Heart right ventricle (tissue), 16 donors: ENCODE results near the gene ABCG5. TPM values are rescaled to one million over a fixed set of nuclear protein-coding genes. Genes with fewer than 3 reads are reported as not detected.

Source experiments
- ATAC-seq, 8 donors: fragments of 200-7000 bp; cut with Tn5 transposase; one replicate each; pipeline ENCODE4 v1.9.1; 2020; ENCODE audit warnings: mild to moderate bottlenecking in 8 of 8, moderate library complexity in 8 of 8, moderate number of reproducible peaks in 1 of 8
- DNase-seq, 2 donors: peaks; one replicate each; pipeline ENCODE4 v3.0.0-alpha.2; 2020
- H3K27ac ChIP-seq, 10 donors: fragments of 200-600 bp; sonication (generic) in 2 of 10; one replicate each; pipeline versions ENCODE4 v1.5.0 to v1.8.0; 2020 to 2022; ENCODE audit warnings: mild to moderate bottlenecking in 3 of 10
- H3K27me3 ChIP-seq, 7 donors: fragments of 200-600 bp; one replicate each; pipeline ENCODE4 v1.8.0; 2021 to 2022; ENCODE audit warnings: mild to moderate bottlenecking in 2 of 7
- H3K36me3 ChIP-seq, 9 donors: fragments of 200-600 bp; sonication (generic) in 1 of 9; one replicate each; pipeline versions ENCODE4 v1.5.0 to v1.8.0; 2020 to 2022; ENCODE audit warnings: mild to moderate bottlenecking in 2 of 9
- H3K4me1 ChIP-seq, 9 donors: fragments of 200-600 bp; sonication (generic) in 1 of 9; one replicate each; pipeline versions ENCODE4 v1.5.0 to v1.8.0; 2020 to 2022; ENCODE audit warnings: mild to moderate bottlenecking in 4 of 9
- H3K4me3 ChIP-seq, 10 donors: fragments of 200-600 bp; sonication (generic) in 2 of 10; one replicate each; pipeline versions ENCODE4 v1.5.0 to v1.8.0; 2020 to 2022; ENCODE audit warnings: mild to moderate bottlenecking in 7 of 10, moderate library complexity in 2 of 10
- H3K9me3 ChIP-seq, 11 donors: fragments of 200-600 bp in 10 of 11; sonication (generic) in 2 of 11; one replicate each; pipeline versions ENCODE4 v1.5.0 to v1.8.0; 2013 to 2022; ENCODE audit warnings: mild to moderate bottlenecking in 2 of 11, control low read depth in 1 of 11, moderate library complexity in 1 of 11
- WGBS, 2 donors: extraction: QIAGEN DNeasy Blood & Tissue Kit; methylation state at CpG; one replicate each; pipeline ENCODE4 v1.1.7; 2013; ENCODE audit warnings: inconsistent platforms in 1 of 2; 5-methylcytosine and 5-hydroxymethylcytosine counted together
- intact Hi-C, 10 donors: fragments of 100-400 bp; cut with DNase I; formaldehyde crosslinking; loops; one replicate each; pipeline versions ENCODE4 v1.11.1 to v1.14.2; 2022
- polyA plus RNA-seq, 2 donors: library from polyadenylated mRNA; stranded (reverse); fragments of 200-250 nt; gene quantifications; one replicate each; pipeline ENCODE4 v1.2.3, GENCODE V29; 2013
- total RNA-seq, 10 donors: library from RNA; stranded (reverse); fragmentation: NEBNext Ultra II Directional in 3 of 10; extraction: Animal tissue kit (Norgen Biotek cat#: 25700) in 3 of 10; gene quantifications; one replicate each; pipeline versions ENCODE4 v1.2.1 to v1.2.4, GENCODE V29; 2021 to 2023
- TF ChIP-seq, protein P1 (sequence below), 9 donors: fragments of 200-600 bp; sonication (generic) in 2 of 9; IDR thresholded peaks; one replicate each; pipeline versions ENCODE4 v1.5.0 to v1.8.0; 2021 to 2022; ENCODE audit warnings: antibody characterized with exemption in 9 of 9, mild to moderate bottlenecking in 5 of 9, moderate library complexity in 1 of 9
- donor health status: Arrhythmogenic right ventricular cardiomyopathy.
- donor health status: ischemic (EF 13 %, LVEDD 7.1; RV severe dilation, severe dysfunction).
- donor health status: healthy with polysubstance abuse.
- donor health status: DM: no; HTN: yes; CAD: no.
- donor health status: DM: no; HTN: no; CAD: no.
- donor health status: ischemic (EF 25% LVEDD 6.9; RV normal size, moderate dysfunction).
- donor health status: ischemic (EF 25% LVEDD 5.7; RV mildly dilated, moderate dysfunction).
- donor health status: healthy.
- donor health status: DM: yes; HTN: yes; CAD: no.
- donor health status: Ischemic cardiomyopathy.
- donor health status: ischemic (EF 35%, LVEDD 5.7; RV mildly dilated, moderate dysfunction).
- donor health status: nonischemic (EF 11% LVEDD 7.7; RV severe dilation, severe dysfunction).
- donor health status: DM: yes; HTN: yes; CAD: no.
- donor health status: PGD.
- donor health status: ischemic (EF 29% LVEDD 5.4; RV normal size, mild dysfunction).
- donor health status: nonischemic (EF 23%, LVEDD 6.1; RV moderate dilation, normal function).

ABCG5 gene
- total and polyA plus RNA-seq, 12 donors: 0.13 TPM; not detected in 11

DNA sequence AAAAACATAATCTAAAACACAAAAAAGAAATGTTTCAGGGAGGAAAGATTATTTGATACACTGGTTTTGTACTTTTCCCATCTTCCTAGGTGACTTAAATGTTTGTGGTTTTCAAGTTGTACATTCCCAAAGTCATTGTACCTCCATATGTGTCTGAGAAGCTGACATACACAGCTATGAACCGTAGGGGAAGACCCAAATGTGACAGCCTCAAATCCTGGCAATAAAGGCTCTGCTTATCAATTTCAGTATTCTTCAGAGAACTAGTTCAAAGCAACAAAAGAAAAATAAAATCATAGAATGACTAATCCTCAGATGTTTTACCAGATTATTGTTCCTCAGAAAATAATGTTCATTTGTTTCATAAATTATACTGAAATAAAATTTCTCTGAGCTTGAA lies 62.3 kb downstream of the ABCG5 start:
- WGBS, 2 donors: 60 to 70% methylated on average over 1 of the region's 1 CpG
- intact Hi-C loops: loop anchor here in 2 of 10 donors (10.0 kb wide), 1 partner anchor 162 kb away; no protein-coding TSS in a partner anchor
- Histone ChIP-seq H3K9me3 (no peaks in the 10 kb centered on the region), H3K36me3 (peaks cover 0 to 37% (median 6%) of the 10 kb centered on the region in 9 donors), H3K4me1 (peaks cover 0 to 10% (median 5%) of the 10 kb centered on the region in 9 donors), H3K27ac (no peak overlapping the region), H3K27me3 (no peaks in the 10 kb centered on the region), H3K4me3 (no peak overlapping the region)
- TF ChIP-seq, protein P1, sequence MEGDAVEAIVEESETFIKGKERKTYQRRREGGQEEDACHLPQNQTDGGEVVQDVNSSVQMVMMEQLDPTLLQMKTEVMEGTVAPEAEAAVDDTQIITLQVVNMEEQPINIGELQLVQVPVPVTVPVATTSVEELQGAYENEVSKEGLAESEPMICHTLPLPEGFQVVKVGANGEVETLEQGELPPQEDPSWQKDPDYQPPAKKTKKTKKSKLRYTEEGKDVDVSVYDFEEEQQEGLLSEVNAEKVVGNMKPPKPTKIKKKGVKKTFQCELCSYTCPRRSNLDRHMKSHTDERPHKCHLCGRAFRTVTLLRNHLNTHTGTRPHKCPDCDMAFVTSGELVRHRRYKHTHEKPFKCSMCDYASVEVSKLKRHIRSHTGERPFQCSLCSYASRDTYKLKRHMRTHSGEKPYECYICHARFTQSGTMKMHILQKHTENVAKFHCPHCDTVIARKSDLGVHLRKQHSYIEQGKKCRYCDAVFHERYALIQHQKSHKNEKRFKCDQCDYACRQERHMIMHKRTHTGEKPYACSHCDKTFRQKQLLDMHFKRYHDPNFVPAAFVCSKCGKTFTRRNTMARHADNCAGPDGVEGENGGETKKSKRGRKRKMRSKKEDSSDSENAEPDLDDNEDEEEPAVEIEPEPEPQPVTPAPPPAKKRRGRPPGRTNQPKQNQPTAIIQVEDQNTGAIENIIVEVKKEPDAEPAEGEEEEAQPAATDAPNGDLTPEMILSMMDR (IDR thresholded peaks at IDR 0.05): no peak
- DNase-seq (no peak), ATAC-seq (no peak)

- intact Hi-C loops: loop anchor here in 2 of 10 donors (10.0 kb wide), 1 partner anchor 160 kb away; no protein-coding TSS in a partner anchor
- ATAC-seq (peak in 1 of 8 donors; percentile 5), DNase-seq (no peak)
- Histone ChIP-seq H3K27me3 (no peaks in the 10 kb centered on the region), H3K4me1 (peaks cover 0 to 10% (median 5%) of the 10 kb centered on the region in 9 donors), H3K4me3 (peak overlapping the region; percentile 51 to 84 (median 72)), H3K27ac (peak overlapping the region in 9 of 10 donors; percentile 59 to 88 (median 81)), H3K36me3 (peaks cover 0 to 30% (median 6%) of the 10 kb centered on the region in 9 donors), H3K9me3 (no peaks in the 10 kb centered on the region)
- WGBS, 2 donors: 43 to 48% methylated on average over 7 of the region's 7 CpGs
- TF ChIP-seq, protein P1 (IDR thresholded peaks at IDR 0.05): no peak
These were observed 64.0 kb downstream of the ABCG5 start for GRCh38 chr2:43774617-43775016.

GRCh38 chr2:43773876-43774613 lies 64.6 kb downstream of the ABCG5 start, which contains the start of gene DYNC2LI1:
Gene DYNC2LI1, plus strand, starts transcription at chr2:43774039. Its CDS starts 100 bp downstream, at chr2:43774139.
- H3K4me1 ChIP-seq: peaks cover 0 to 10% (median 5%) of the 10 kb centered on the region in 9 donors
- peak; percentile 88 to 92 for DNase-seq
- peak within 1 kb of the TSS; percentile 36 to 88 (median 80) for H3K27ac ChIP-seq
- intact Hi-C loops: loop anchor here in 2 of 10 donors (10.0 kb wide), 1 partner anchor 159 kb away; no protein-coding TSS in a partner anchor
- H3K9me3 ChIP-seq: no peaks in the 10 kb centered on the region
- peaks cover 0 to 25% (median 6%) of the 10 kb centered on the region in 9 donors for H3K36me3 ChIP-seq
- H3K27me3 ChIP-seq: no peaks in the 10 kb centered on the region
- ATAC-seq: peak; percentile 98 to 99 (median 99)
- H3K4me3 ChIP-seq: peak within 1 kb of the TSS; percentile 51 to 84 (median 72)
- WGBS, 2 donors: 0% methylated on average over 31 of the region's 31 CpGs
- TF ChIP-seq, protein P1 (IDR thresholded peaks at IDR 0.05): no peak

- WGBS, 2 donors: 92 to 93% methylated on average over 4 of the region's 4 CpGs
- no peaks in the 10 kb centered on the region for H3K4me1 ChIP-seq
- no peaks in the 10 kb centered on the region for H3K9me3 ChIP-seq
- H3K36me3 ChIP-seq: peaks cover 0 to 9% (median 0%) of the 10 kb centered on the region in 9 donors
- no peak for ATAC-seq
- TF ChIP-seq, protein P1 (IDR thresholded peaks at IDR 0.05): no peak
- intact Hi-C loops: no loop called here
- no peak overlapping the region for H3K4me3 ChIP-seq
- DNase-seq: no peak
- no peaks in the 10 kb centered on the region for H3K27me3 ChIP-seq
- no peak overlapping the region for H3K27ac ChIP-seq
These were observed 72.6 kb downstream of the ABCG5 start for GRCh38 chr2:43766006-43766405.
